HG03108 (cell line): Measurements from ENCODE around the gene OTOP2.

Experiments used
- ATAC-seq: cut with Tn5 transposase; IDR thresholded peaks from one replicate; pipeline ENCODE4 v1.9.1; 2021; ENCODE audit warnings: moderate library complexity; ENCODE audit not compliant: unreplicated experiment

Gene OTOP2

DNA sequence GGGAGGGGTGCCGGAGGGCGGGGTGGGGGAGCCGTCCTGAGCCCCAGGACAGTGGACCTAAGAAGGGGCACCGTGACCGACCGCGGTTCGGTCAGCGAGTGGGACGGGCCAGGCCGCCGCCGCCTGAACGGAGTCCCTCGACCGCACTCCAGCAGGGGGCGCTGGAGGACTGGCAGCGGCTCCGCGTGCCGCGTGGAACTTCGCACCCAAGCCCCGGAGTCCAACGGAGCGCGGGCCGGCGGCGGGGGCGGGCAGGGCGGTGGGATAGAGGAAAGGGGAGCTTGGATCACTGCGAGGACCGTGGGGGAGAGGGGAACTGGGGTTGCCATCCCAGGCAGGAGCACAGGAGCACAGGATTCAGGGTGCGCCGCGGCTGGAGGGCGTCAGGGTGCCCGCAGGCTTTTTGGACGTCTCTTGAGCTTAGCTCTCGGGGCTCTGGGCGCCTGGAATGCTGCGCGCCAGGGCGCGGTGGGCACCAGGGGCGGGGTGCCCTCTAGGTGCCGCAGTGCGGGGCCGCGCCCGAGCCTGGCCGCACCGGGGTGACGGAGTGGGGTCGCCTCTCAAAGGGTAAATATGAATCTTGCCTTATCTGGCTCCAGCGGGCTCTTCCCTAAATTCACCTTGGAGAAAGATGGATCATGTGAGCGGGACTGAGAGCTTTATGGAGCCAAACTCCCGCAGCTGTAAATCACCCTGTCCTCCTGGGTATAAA lies 379 bp upstream of the OTOP2 start:
- no peak for ATAC-seq

- no peak for ATAC-seq
These were observed 1.2 kb downstream of the OTOP2 start for GRCh38 chr17:74925242-74925641.

DNA sequence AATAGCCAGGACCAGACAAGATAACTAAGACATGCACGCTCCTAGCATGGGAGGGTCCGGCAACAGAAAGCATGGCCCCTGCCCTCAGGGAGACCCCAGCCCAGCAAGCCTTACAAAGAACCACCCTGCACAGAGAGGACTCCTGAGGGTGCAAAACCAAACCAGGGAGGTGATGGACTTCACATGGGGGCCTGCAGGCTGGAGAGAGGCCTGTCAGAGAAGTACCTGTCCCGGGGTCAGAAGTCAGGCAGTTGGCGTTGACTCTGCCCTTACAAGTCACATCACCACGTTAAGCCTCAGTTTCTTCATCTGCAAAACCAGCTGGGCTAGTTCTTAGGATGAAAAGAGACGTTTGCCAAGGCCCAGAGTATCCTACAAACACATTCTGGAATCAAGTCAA lies 4.7 kb downstream of the OTOP2 start:
- ATAC-seq, result no peak

DNA sequence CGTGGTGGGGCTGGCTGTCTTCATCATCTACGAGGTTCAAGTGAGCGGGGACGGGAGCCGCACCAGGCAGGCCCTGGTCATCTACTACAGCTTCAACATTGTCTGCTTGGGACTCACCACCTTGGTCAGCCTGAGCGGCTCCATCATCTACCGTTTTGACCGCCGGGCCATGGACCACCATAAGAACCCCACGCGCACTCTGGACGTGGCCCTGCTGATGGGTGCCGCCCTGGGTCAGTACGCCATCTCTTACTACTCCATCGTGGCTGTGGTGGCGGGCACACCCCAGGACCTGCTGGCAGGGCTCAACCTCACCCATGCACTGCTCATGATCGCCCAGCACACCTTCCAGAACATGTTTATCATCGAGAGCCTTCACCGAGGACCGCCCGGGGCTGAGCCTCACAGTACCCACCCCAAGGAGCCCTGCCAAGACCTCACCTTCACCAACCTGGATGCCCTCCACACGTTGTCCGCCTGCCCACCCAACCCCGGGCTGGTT lies 6.5 kb downstream of the OTOP2 start:
- ATAC-seq, result no peak

DNA sequence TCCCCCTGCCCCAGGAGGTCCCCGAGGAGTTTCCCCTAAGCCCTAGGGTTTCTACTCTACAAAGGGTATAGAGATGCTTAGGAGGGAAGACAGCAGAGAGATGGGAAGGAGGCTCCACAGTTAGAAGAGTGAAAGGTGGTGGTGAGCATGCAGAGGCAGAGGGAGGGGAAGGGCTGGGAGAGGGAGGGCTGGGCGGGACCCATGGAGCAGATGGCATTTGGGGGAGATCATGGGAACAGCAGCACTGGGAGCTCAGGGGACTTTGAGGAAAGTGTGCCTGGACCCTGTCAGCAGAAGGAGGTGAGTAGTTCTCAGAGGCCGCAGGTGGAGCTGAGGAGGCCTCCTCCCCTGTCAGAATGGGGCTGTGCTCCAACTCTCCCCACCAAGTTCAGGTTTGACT lies 11.0 kb downstream of the OTOP2 start:
- ATAC-seq, result no peak

GRCh38 chr17:74935585-74936469 lies 11.8 kb downstream of the OTOP2 start, which contains the start of gene OTOP3:
TSS of gene OTOP3 (plus strand) at chr17:74935898. CDS start at chr17:74935922, 24 bp downstream.
- no peak for ATAC-seq

DNA sequence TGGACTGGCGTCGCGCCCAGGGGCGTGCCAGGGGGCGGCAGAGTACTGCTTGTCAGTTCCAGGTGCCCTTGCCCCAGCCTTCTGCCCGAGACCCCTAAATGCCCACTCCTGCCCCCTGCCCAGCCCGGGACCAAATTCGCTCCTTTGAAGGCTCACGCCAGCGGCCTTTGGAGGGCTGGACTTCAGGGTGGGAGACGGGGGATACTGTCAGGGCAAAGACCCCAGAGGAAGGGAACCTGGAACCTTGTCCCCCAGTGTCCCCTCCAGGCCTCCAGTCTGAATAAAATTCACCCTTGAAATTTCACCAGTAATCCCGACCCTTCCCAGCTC lies 12.4 kb downstream of the OTOP2 start:
- ATAC-seq, result no peak

GRCh38 chr17:74937064-74938051 lies 13.3 kb downstream of the OTOP2 start:
- ATAC-seq, result no peak

- ATAC-seq, result no peak
These were observed 14.3 kb downstream of the OTOP2 start for GRCh38 chr17:74938194-74938950.

DNA sequence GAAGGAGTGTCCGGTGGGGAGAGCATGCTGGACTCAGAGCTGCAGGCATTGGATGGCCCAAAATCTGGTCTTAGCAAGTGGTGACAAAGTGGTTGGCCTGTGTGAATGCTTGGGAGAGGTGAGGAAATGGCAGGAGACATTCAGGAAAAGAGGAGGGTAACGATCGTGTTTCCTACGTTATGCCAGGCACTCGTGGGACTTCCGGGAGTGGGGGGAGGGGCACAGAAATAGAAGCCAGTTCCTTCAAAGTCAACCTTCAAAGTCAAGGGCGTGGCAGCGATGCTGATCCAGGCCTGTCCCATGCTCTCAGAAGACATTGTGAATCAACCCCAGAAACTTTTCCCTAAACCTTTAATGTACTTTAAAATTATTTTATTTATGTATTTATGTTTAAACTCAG lies 15.5 kb downstream of the OTOP2 start:
- no peak for ATAC-seq

DNA sequence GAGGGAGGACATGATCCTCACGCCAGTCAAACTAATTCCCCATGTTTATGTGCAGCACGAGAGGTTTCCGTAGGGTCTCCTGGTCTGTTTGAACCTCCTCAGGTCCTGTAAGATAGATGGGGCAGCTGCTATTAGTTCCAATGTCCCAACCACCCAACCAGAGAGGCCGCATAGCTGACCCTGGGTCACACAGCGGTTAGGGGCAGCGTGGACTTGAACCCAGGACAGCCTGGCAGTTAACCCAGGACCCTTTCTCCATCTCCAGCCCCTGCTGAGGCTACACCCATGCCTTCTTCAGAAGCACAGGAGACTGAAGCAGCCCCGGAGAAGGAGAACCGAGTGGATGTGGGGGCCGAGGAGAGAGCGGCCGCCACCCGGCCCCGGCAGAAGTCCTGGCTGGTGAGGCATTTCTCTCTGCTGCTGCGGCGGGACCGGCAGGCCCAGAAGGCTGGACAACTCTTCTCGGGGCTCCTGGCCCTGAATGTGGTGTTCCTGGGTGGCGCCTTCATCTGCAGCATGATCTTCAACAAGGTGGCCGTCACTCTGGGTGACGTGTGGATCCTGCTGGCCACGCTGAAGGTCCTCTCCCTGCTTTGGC lies 17.2 kb downstream of the OTOP2 start:
- no peak for ATAC-seq

- ATAC-seq, result no peak
These were observed 19.9 kb downstream of the OTOP2 start for GRCh38 chr17:74943808-74944522.

DNA sequence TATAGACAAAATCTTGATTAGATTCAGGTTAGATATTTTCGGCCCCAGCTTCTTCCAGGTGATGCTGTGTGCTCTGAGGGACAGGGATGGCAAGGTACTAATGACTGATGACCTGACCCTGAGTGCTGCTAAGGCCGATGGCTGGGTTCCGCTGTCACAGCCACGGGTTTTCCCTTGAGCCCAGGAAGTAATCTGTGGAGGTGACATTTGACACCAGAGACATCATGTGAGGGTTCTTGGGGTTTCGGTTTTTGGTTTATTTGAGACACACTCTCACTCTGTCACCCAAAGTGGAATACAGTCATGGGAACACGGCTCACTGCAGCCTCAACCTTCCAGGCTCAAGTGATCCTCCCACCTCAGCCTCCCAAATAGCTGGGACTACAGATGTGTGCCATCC lies 21.5 kb downstream of the OTOP2 start:
- no peak for ATAC-seq

GRCh38 chr17:74946641-74947040 lies 22.6 kb downstream of the OTOP2 start:
- no peak for ATAC-seq

GRCh38 chr17:74947041-74947754 lies 23.1 kb downstream of the OTOP2 start:
- ATAC-seq, result no peak

- ATAC-seq, result no peak
These were observed 25.5 kb downstream of the OTOP2 start for GRCh38 chr17:74949455-74950115.

GRCh38 chr17:74950207-74950606 lies 26.1 kb downstream of the OTOP2 start:
- ATAC-seq, result no peak

GRCh38 chr17:74951065-74951464 lies 27.0 kb downstream of the OTOP2 start:
- ATAC-seq, result no peak
